Stimulated activated CD4-positive, alpha-beta T cell treated with anti-CD3 and anti-CD28 coated beads, Interleukin-15, amount 100 ng/mL, for 1 hour (primary cell): Measurements from ENCODE around the gene CSTB.

Experiments used
- DNase-seq, 2 donors: peaks; one replicate each; pipeline ENCODE4 v3.0.0-alpha.2; 2020; ENCODE audit warnings: low read depth in 1 of 2, low spot score in 1 of 2

The CSTB gene

DNA sequence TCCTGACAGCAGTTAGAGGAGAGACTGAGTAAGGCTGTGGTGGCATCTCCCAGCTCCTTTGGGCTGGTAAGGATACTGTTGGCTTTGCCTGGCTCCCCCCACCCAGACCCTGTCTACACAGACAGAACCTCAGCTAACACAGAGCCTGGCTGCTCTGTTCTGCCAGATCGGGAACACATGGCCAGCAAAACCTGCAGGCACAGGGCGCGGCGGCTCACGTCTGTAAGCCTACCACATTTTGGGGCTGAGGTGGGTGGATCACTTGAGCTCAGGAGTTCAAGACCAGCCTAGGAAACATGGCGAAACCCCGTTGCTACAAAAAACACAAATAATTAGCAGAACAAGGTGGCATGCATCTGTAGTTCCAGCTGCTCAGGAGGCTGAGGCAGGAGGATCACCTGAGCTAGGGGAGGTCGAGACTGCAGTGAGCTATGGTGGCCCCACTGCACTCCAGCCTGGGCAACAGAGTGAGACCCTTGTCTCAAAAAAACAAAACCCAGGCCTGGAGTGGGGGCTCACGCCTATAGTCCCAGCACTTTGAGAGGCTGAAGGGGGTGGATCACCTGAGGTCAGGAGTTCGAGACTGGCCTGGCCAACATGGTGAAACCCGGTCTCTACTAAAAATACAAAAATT is 6.7 kb downstream of the CSTB start:
- no peak for DNase-seq

DNA sequence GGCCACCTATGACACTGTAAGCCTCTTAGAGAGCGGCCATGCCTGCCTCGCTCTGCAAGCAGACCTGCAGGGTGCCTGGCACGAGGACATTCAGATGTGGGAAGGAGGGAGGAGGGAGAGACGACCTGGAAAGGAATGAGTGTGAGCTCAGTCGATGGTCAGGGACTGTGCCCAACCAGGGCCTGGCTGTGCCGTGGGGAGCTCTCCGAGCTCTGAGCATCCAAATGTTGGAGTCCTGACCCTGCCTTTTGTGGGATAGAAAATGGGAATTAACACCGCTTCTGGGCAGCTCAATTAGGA is 7.3 kb downstream of the CSTB start:
- DNase-seq, result no peak

DNA sequence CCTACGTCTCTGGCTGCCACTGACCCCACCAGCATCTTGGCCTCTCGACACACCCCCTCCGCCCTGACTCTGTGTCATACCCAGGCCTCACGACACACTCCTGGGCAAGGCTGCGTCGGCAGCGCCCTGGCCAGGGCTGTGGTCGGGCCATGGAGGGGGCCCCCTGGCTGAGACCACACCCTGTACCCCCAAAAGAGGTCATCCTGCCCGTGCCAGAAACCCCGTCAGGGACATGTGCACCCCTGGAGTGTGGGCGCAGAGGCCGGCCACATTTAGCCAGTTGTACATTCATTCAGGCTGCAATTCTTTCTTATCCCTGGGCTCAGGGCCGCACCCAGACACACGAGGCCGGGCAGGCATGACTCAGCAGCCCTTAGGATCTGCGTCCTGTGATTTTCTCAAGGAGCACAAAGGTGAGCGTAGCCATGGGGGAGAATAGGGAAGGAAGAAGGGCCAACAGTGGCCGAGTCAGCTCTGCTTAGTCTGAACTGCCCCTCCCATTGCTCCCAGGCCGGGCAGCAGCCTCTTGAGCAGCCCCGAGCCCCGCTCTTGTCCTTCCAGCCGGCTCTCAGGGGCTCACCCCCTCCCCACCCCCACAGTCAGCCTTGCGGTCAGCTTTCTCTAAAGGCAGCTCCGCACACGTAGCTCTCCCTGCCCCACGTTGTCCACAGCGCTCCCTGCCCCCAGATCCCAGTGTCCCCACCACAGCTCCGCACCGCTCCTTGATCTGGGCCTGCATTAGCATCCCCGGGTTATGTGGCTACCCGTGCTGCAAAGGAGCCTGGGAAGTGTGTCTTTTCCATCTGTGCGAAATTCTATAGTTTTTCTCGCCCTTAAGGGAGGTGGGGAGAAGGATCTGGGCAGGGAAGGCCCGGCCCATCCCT is 7.9 kb downstream of the CSTB start:
- no peak for DNase-seq

DNA sequence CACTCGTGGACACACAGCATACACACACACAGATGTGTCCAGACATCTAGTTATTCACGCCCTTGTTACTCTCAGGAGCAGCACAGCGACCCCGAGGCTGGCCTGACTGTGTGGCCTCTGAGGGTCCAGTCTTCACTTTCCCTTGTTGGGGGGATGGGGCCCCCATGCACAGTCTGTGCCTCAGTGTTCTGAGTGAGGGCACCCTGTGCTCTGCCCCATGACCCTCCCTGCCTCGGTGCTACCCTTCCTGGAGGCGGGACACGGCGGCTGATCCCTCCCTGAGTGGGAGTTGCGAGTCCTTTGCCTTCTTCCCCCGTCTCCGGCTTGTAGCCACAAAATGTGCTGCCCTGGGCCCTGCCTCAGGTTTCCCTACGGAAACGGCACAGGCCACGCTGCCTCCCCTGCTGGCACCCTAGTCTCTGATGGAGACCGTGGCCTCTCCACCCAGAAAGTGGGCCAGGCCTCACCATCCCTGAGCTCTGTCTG is 8.6 kb downstream of the CSTB start:
- DNase-seq, result no peak

DNA sequence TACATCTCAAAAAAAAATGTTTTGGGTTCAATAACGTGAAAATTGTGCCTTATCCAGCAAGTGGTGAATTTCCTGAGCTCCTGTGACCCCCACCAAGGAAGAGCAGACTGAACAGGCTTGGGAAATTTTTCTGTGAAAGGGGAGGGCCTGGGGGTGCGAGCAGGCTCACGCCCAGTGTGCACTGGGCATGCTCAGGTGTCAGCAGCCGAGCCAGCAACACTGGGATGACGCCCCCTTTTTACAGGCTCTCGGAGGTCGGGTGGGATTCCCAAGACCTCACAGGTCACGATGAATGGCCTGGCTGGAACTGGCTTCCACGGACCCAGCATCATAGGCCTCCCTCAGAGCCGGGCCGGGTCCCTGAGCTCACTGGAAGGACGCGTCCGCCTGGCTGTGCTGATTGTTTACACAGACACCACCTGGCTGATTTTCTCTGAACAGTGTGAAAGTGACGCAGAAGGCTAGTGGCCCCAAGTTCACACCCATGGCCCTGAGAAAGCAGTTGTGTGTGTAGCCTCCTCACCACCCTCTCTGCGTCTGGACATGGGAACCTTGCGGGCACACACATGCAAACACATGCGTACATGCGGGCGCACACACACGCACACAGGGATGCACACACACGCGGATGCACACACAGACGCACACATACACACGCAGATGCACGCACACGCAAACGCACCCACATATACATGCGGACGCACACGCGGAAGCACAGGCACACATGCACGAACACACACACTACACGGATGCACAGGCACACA is 9.2 kb downstream of the CSTB start:
- DNase-seq, result no peak

DNA sequence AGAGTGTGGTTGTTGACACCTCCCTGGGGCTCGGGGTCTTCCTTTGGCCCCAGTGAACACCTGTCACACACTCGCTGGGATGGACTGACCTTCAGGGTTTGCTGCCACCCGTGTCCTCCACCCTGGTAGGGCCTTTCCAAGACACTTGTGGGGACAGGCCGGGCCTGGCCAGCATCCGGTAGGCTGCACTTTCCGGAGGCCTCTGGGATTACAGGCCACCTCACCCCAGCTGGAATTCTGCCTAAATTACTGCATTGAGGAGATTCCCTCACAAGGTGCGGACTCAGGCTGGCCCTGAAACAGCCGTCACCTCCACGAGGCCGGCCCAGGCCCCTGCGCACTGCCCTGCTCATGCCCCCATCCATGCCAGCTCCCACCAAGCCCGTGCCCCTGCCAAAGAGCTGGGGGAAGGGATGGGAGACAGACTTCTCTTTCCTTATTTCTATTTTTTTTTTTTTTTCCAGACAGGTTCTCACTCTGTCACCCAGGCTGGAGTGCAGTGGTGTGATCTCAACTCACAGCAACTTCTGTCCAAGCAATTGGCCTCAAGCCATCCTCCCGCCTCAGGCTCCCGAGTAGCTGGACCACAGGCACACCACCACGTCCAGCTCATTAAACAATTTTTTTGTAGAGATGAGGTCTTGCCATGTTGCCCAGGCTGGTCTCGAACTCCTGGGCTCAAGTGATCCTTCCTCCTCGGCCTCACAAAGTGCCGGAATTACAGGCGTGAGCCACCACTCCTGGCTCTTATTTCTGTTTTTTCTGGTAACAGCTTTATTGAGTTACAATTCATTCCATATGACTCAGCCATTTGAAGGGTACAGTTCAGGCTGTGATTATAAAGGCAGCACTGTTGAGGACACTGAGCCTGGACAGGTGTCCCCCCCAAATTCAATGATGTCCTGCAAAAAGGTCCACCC is 11.3 kb downstream of the CSTB start:
- no peak for DNase-seq

DNA sequence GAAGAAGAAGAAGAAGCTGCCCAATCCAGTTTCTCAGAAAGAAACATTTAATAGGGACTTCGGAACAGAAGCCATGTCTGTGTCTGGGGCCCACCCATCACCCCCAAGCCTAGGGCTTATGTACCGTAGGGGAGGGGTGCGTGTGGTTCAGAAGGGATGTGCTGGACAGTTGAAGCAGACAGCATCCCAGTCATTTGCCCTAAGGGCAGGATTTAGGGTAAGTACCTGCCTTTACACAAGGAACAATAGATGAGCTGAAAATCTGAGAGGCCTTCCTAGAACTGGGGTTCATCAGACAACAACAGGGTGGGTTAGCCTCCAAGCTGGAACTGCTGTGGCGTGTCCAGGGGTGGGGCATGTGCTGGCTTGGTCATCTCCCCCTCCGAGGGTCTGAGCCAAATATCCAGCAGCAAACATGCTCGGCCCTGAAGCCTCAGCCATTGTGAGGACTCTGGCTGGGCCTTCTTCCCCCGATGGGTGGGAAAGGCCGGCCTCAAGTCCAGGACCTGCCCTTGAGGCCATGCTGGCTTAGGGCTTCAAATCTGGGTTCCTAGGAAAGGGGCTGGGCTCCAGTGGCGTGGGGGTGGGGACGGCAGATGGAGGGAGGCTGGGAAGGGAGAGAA is 12.1 kb downstream of the CSTB start:
- DNase-seq, result no peak

DNA sequence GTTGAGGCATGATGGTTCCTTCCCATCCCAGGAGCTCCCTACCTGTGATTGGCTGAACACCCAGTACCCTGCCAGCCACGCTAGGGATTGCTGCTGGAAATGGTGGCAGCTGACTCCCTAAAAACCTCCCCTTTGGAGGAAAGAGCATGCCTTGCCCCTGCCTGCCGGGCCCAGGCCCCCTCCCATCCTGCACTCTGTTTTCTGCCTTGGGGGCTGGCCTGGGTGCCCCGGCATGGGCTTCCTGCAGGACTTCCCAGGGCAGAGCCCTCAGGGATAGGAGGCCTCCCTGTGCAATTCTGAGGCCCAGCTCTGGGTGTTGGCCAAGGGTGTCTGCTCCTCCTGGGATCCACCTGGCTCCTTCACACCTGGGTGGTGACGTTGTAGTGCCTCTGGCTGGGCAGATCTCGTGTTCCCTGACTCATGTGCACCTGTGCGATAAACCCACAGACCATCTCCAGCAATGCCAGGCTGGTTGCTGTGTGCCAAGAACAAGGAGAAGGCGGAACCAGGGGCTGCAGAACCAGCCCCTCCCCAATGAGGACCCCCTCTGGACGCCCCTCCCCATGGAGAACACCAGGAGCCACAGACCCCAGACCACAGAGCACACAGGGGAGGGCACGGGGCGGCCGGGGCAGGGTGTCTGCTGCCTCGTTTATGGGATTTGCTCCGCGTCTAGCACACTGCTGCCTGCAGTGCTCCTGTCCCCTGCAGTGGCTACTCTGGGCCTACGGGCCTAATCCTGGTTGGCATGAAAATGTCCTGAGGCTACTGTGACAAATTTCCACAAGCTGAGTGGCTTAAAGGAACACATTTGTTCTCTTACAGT is 13.6 kb downstream of the CSTB start:
- no peak for DNase-seq

DNA sequence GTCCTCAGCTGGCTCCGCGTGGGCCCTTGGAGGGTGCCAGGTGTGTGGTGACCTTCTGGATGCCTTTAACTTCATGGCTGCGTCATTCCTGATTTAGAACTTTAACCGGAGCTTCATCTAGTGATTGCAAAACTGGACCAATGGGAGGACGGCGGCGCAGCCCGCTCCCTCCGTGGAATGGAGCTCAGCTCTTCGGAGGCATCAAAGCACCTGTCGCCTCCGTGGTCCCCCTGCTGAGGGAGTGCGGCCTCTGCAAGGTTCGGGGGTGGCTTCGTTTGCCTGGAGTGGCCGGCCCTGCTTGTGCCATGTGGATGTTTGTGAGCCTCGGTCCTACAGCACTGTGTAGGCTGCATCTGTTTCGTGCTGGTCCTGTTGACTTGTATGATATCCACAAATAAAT is 14.2 kb downstream of the CSTB start:
- DNase-seq, result no peak

DNA sequence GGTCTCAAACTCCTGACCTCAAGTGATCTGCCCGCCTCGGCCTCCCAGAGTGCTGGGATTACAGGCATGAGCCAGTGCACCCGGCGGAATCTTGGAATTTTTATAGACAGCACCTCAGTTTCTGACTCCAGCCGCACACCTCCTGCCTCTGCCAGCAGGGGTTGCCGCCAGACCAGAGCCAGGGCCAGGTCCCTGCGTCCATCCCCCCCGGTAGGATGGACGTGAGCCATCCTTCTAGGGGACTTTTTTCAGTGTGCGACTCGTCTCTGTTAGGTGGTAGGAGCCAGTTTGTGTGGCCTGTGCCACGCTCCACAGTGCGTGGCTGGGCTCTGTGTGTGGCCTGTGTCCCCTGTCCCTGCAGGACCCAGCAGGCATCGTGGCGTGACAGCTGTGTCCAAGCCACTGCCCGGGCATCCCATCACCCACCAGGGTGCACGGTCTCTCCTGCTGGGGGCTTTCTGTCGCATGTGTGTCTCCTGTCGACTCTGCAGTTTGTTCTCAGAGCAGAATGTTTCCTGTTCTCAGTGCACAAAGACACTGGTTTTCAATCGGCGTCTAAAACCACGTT is 15.6 kb downstream of the CSTB start:
- no peak for DNase-seq

DNA sequence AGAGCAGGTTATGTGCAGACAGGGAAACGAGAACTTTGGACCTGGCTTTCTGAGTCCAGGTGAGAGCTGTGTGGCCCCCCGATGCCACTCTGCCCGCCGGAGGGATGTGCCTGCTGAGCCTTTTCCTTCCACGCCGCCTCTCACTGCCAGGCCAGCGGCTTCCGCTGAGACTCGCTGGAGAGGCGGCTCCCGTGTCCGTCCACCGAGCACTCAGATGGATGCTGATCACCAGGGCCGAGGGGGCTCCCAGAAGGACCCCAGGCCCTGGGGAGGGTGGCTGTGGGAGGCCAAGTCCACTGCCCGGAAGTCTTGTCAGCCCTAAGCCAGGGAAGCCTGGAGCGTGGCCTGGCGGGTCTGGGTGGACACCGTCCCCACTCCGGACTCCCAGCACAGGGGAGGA is 16.5 kb downstream of the CSTB start:
- no peak for DNase-seq

DNA sequence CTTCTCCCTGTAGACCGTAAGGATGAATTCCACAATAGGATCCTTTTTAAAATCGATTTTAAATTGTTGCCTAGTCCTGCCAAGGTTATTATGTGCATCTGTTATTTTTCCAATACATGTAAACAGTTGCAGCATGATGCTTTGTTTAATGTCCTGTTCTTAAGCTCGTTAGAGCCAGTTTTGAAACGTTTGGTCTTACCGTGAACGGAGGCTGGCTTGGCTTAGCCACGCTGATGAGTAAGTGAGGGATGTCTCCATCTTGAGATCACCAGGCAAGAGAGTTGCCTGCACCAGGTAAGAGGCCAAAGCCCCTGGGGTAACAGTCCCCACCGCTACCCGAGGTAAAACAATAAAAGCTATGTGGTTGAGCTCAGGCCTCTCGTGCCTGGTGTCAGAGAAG is 17.3 kb downstream of the CSTB start:
- no peak for DNase-seq

DNA sequence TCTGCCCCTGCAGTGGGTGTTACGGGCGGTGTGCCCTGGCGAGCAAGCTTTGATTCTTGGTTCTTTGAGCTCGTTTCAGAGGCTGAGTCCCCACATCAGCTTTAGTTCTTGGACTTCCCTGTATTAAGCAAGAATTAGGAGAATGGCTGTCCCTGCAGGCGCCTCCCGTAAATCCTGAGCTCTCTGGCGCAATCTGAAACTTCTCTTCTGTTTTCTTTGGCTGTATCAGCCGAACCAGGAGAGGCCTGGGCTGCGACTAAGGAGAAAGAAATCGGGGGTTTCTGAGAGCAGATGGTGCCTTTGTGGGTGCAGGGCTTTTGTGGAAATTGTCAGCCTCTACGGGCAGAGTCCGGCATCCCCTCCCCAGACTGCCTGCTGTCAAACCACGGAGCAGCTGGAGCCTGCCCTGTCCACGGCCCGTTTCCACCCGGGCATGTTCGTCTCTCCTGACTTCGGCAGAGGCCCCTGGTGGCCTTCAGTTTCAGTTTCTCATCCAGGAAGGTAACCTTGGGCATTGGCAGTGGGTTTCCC is 17.9 kb downstream of the CSTB start:
- DNase-seq, result no peak

DNA sequence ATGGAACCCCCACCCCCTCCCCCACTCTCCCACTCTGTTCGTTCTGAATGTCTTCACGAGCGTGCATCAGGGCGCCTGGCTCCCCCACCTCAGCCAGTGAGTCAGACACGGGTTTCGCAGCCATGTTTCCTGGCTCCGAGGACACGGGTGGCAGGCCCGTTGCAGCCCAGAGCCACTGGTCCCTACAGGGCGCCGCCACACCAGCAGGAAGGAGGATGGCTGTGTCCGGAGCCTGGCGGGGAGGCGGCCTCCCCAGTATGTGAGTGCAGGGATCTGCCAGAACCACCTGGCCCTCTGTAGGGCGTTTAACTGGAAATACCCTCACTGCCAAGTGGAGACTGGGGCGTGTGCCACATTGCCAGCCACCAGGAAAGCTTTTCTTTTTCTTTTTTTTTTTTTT is 18.5 kb downstream of the CSTB start:
- DNase-seq, result no peak

DNA sequence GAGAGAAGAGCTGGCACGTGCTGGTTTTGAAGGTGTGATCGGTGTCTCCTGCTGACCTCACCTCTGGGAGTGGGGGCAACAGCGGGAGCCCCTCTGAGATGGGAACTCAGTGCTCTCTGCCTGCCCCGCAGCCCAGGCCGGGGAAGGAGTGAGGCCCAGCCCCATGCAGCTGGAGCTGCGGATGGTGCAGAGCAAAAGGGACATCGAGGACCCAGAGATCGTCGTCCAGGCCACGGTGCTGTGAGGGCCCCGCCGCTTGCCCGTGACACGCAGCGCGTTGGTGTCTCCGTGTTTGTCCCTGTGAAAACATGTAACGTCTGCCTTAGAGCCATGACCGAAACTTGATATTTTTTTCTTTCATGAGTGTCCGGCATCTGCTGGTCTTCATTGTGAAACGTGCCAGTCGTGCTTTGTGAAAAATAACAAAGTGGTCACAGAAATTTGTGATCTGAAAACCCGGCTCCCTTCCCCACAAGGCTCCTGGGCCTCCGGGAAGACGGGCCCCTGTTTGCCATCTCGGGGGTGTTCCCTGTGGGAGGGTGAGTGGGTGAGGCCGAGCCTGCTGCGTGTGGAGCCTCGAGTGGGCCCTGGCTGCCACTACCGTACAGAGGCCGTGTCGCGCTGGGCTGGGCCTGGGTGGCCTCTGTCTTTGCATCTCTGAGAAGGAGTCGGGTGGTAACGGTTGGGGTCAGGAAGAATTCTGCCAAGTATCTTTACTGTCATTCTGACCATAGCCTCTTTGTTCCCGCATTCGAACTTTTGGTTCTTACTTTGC is 20.1 kb downstream of the CSTB start:
- DNase-seq, result no peak

DNA sequence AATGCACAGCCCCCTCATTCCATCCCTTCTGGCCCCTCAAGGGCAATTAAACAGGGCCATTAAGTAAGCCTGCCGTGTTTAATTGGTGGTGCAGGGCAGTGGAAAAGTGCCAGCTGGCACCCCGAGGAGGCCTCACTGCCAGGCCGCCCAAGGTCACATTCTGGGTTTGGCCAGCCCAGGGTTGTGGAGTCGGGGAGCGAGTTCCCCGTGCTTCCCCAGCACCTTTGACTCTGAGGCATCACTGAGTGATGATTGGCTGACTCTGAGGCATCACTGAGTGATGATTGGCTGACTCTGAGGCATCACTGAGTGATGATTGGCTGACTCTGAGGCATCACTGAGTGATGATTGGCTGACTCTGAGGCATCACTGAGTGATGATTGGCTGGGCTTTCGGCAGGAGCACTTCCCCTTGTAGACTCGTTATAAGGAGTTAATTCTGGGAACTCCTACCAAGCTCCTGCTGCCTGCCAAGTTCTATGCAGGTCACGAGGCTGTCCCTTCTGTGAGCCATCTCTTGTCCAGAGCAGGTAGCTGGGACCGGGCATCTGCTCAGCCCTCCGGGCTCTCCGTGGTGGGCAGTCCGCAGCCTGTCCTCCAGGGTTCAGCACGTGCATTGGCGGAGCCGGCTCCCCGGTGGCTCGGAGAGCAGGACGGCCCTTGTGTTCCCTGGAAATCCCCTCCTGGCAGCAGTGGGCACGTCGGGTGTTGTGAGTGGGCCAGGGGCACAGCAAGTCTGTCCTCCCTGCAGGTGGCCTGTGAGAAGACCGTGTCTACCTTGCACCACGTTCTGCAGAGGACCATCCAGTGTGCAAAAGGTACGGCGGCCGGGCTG is 20.9 kb downstream of the CSTB start:
- no peak for DNase-seq

DNA sequence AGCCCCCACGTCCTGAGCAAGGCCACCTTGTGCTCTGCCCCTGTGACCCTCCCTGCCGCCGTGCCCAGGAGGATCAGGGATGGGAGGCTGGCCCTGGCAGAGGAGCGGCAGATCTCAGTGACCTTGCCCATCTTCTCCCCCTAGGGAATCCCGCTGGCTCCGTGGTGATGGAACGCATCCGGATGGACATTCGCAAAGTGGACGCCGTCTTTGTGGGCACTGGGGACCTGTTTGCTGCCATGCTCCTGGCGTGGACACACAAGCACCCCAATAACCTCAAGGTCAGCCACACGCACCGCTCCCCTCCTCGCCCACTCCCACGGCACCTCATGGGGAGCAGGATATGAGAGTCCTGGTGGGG is 22.7 kb downstream of the CSTB start:
- DNase-seq, result no peak
